K562 (cell line): ENCODE measurements around the gene CSAD. TPM values are rescaled to one million over a fixed set of nuclear protein-coding genes. Genes with fewer than 3 reads are reported as not detected.
A peak's percentile ranks its signal among the peaks of the same experiment; 100 is the strongest.

Source experiments
- ATAC-seq: fragments of 200-7000 bp; cut with Tn5 transposase; 3 replicates; pipeline ENCODE4 v1.9.1; 2020; ENCODE audit warnings: moderate library complexity
- BruUV-seq: library from RNA; stranded (reverse); fragments of 400-500 nt; replicated peaks from 2 replicates; lab custom pipeline; 2021; lab: Mats Ljungman, UMichigan
- CTCF ChIA-PET: fragments of 300-600 bp; formaldehyde crosslinking; extraction: SDS; loops from one replicate; lab custom pipeline; 2021; ENCODE audit warnings: low intra/inter-chr PET ratio; lab: Yijun Ruan, JAX
- POLR2A ChIA-PET: fragments of 300-600, 350-650 bp; sonication (Branson Sonifier 250); formaldehyde crosslinking; extraction: SDS; loops from one replicate; lab custom pipeline; 2021; ENCODE audit warnings: antibody characterized with exemption, inconsistent platforms; lab: Yijun Ruan, JAX
- DNase-seq, 4 experiments: peaks; one replicate each; pipeline versions ENCODE4 v3.0.0 to v3.0.0-alpha.2; 2011 to 2018; ENCODE audit warnings: low spot score in 3 of 4, mixed read lengths in 3 of 4; ENCODE audit errors: extremely low read depth in 1 of 4
- FAIRE-seq: peaks from 2 replicates; lab custom pipeline; 2011; peaks lifted over from hg19 to GRCh38; lab: Jason Lieb, UNC
- H2AFZ ChIP-seq: 2 replicates; pipeline ENCODE4 v1.6.0; 2011; ENCODE audit warnings: low read depth, low read length, control low read depth, inconsistent platforms
- H3K27ac ChIP-seq: fragments of 200-600 bp; 3 replicates; pipeline ENCODE4 v1.8.0; 2011; ENCODE audit warnings: low read depth, mild to moderate bottlenecking, control low read depth, inconsistent platforms, low read length, moderate library complexity, mixed read lengths; ENCODE audit errors: extremely low read depth
- H3K27me3 ChIP-seq, 2 experiments: fragments of 300-600 bp in 1 of 2; 2 replicates in 1 of 2; 3 replicates in 1 of 2; pipeline versions ENCODE4 v1.6.0 to v1.8.0; 2011; ENCODE audit warnings: inconsistent platforms in 2 of 2, low read length in 2 of 2, mild to moderate bottlenecking in 1 of 2, mixed read lengths in 1 of 2, moderate library complexity in 1 of 2; ENCODE audit not compliant: control insufficient read depth in 2 of 2, insufficient read depth in 2 of 2
- H3K36me3 ChIP-seq: fragments of 300-600 bp; 3 replicates; pipeline ENCODE4 v1.8.0; 2011; ENCODE audit warnings: mild to moderate bottlenecking, low read length, inconsistent platforms; ENCODE audit not compliant: control insufficient read depth, insufficient read depth
- H3K4me1 ChIP-seq, 2 experiments: fragments of 200-600 bp in 1 of 2; replicated peaks in 1 of 2; 2 replicates in 1 of 2; 3 replicates in 1 of 2; pipeline versions ENCODE4 v1.5.1 to v1.8.0; 2011; ENCODE audit warnings: inconsistent platforms in 2 of 2, low read length in 2 of 2, mild to moderate bottlenecking in 1 of 2, mixed read lengths in 1 of 2, moderate library complexity in 1 of 2; ENCODE audit not compliant: control insufficient read depth in 2 of 2, insufficient read depth in 2 of 2
- H3K4me2 ChIP-seq: 2 replicates; pipeline ENCODE4 v1.6.1; 2011; ENCODE audit warnings: low read length, control low read depth, inconsistent platforms, mixed read lengths; ENCODE audit not compliant: insufficient read depth
- H3K4me3 ChIP-seq: fragments of 200-600 bp; sonication (generic), shearing (Covaris generic); 2 replicates; pipeline ENCODE4 v1.5.1; 2016; ENCODE audit warnings: control low read depth, inconsistent platforms
- H3K79me2 ChIP-seq: fragments of 200-600 bp; 3 replicates; pipeline ENCODE4 v1.8.0; 2011; ENCODE audit warnings: low read length, inconsistent platforms; ENCODE audit not compliant: control insufficient read depth, insufficient read depth
- H3K9ac ChIP-seq, 2 experiments: 2 replicates each; pipeline versions ENCODE4 v1.6.0 to v1.6.1; 2011; ENCODE audit warnings: low read depth in 2 of 2, low read length in 2 of 2, control low read depth in 1 of 2, inconsistent platforms in 1 of 2, mild to moderate bottlenecking in 1 of 2, mixed read lengths in 1 of 2; ENCODE audit not compliant: insufficient read depth in 1 of 2
- H3K9me1 ChIP-seq: one replicate; pipeline ENCODE4 v1.6.0; 2011; ENCODE audit warnings: inconsistent platforms, mild to moderate bottlenecking, low read length, moderate library complexity; ENCODE audit not compliant: control insufficient read depth, insufficient read depth
- H3K9me3 ChIP-seq: replicated peaks from 2 replicates; pipeline ENCODE4 v1.5.1; 2011; ENCODE audit warnings: low read depth, low read length, inconsistent platforms; ENCODE audit not compliant: control insufficient read depth, insufficient read depth
- H4K20me1 ChIP-seq: replicated peaks from 2 replicates; pipeline ENCODE4 v1.6.1; 2011; ENCODE audit warnings: low read length, inconsistent platforms, mixed read lengths; ENCODE audit not compliant: control insufficient read depth, insufficient read depth
- ATF7 ChIP-seq: fragments of 450-650 bp; IDR thresholded peaks from 2 replicates; pipeline ENCODE4 v1.7.1; 2014; ENCODE audit warnings: mild to moderate bottlenecking, moderate library complexity
- CHD1 ChIP-seq: fragments of 200-600 bp; sonication (generic); IDR thresholded peaks from one replicate; pipeline ENCODE4 v1.6.1; 2012; ENCODE audit warnings: mild to moderate bottlenecking, moderate library complexity, low read length, inconsistent platforms
- FOXM1 ChIP-seq, 2 experiments: fragments of 450-650 bp in 1 of 2; sonication (generic) in 1 of 2; formaldehyde crosslinking in 1 of 2; IDR thresholded peaks; 2 replicates each; pipeline versions ENCODE4 v1.6.1 to v1.9.0; 2017 to 2022; ENCODE audit warnings: low read depth in 2 of 2, mild to moderate bottlenecking in 2 of 2, missing genetic modification reagents in 1 of 2, moderate library complexity in 1 of 2
- HDAC1 ChIP-seq, 2 experiments: fragments of 450-650 bp; IDR thresholded peaks; 2 replicates each; pipeline ENCODE4 v1.6.1; 2016 to 2017; ENCODE audit warnings: inconsistent platforms in 1 of 2, mild to moderate bottlenecking in 1 of 2, moderate library complexity in 1 of 2
- HMGN3 ChIP-seq: IDR thresholded peaks from 2 replicates; pipeline ENCODE4 v1.6.1; 2011; ENCODE audit warnings: borderline replicate concordance, low read depth, mild to moderate bottlenecking, mixed read lengths, low read length; ENCODE audit not compliant: insufficient read length; ENCODE audit errors: extremely low read depth
- HNRNPL ChIP-seq: fragments of 200-400 bp; formaldehyde crosslinking; IDR thresholded peaks from 2 replicates; pipeline ENCODE4 v1.6.1; 2017; ENCODE audit warnings: low read depth, mild to moderate bottlenecking, low read length
- NONO ChIP-seq, 2 experiments: fragments of 200-400 bp in 1 of 2; fragments of 450-650 bp in 1 of 2; formaldehyde crosslinking in 1 of 2; IDR thresholded peaks; 2 replicates each; pipeline ENCODE4 v1.6.1; 2017; ENCODE audit warnings: low read depth in 2 of 2, mild to moderate bottlenecking in 2 of 2, moderate library complexity in 2 of 2, low read length in 1 of 2
- OTX1 ChIP-seq: fragments of 450-650 bp; formaldehyde crosslinking; IDR thresholded peaks from 2 replicates; pipeline ENCODE4 v1.4.0; 2022; ENCODE audit warnings: mild to moderate bottlenecking
- RAD21 ChIP-seq, 2 experiments: fragments of 250-450 bp in 1 of 2; fragments of 450-650 bp in 1 of 2; sonication (Bioruptor Pico) in 1 of 2; formaldehyde crosslinking in 1 of 2; IDR thresholded peaks in 1 of 2; conservative IDR thresholded peaks in 1 of 2; 2 replicates each; pipeline versions ENCODE4 v1.4.0 to v1.8.0; 2020 to 2022; ENCODE audit warnings: mild to moderate bottlenecking in 2 of 2, moderate library complexity in 1 of 2
- SMAD1 ChIP-seq: fragments of 150-350 bp; IDR thresholded peaks from 2 replicates; pipeline ENCODE4 v1.6.1; 2014; ENCODE audit warnings: low read length, low read depth; ENCODE audit not compliant: partially characterized antibody
- TEAD4 ChIP-seq, 2 experiments: sonication (generic) in 1 of 2; formaldehyde crosslinking in 1 of 2; IDR thresholded peaks; 2 replicates each; pipeline versions ENCODE4 v1.6.1 to v1.8.0; 2012 to 2022; ENCODE audit warnings: borderline replicate concordance in 1 of 2, inconsistent platforms in 1 of 2, low read length in 1 of 2, mild to moderate bottlenecking in 1 of 2, missing genetic modification reagents in 1 of 2
- ZFP30 ChIP-seq: fragments of 250-450 bp; sonication (Bioruptor Pico); IDR thresholded peaks from 2 replicates; pipeline ENCODE4 v1.8.0; 2022; ENCODE audit warnings: moderate library complexity, mild to moderate bottlenecking, inconsistent platforms, borderline replicate concordance
- ZNF324 ChIP-seq: fragments of 250-450 bp; sonication (Bioruptor Pico); IDR thresholded peaks from 2 replicates; pipeline ENCODE4 v1.4.0; 2020; ENCODE audit warnings: mild to moderate bottlenecking
- ZNF740 ChIP-seq, 3 experiments: fragments of 200-800 bp in 1 of 3; sonication (Bioruptor generic) in 1 of 3; sonication (generic) in 1 of 3; formaldehyde crosslinking in 1 of 3; IDR thresholded peaks; 2 replicates each; pipeline versions ENCODE4 v1.6.1 to v1.8.0; 2016 to 2022; ENCODE audit warnings: mild to moderate bottlenecking in 2 of 3, missing compliant biosample characterization in 2 of 3, missing genetic modification characterization in 2 of 3, missing genetic modification reagents in 1 of 3
- WGBS: fragments of 100-300 bp; shearing (Covaris generic); methylation state at CpG from one replicate; pipeline ENCODE4 v1.1.6; 2016; ENCODE audit warnings: low coverage, mixed read lengths; ENCODE audit not compliant: insufficient coverage; ENCODE audit errors: missing lambda C conversion rate; 5-methylcytosine and 5-hydroxymethylcytosine counted together
- in situ Hi-C: fragments of 300-500 bp; cut with MboI; formaldehyde crosslinking; loops from 4 replicates; pipeline ENCODE4 v1.15.0; 2018; ENCODE audit warnings: inconsistent platforms, mixed read lengths
- intact Hi-C: fragments of 100-400 bp; cut with micrococcal nuclease; formaldehyde crosslinking; loops from 2 replicates; pipeline ENCODE4 v1.14.2; 2022
- polyA plus RNA-seq, 8 experiments: library from polyadenylated mRNA; depleted of rRNA in 4 of 8; stranded (reverse) in 5 of 8; unstranded in 3 of 8; fragments of >200 nt; fragmentation: Nextera tagmentation in 2 of 8; fragmentation: Illumina TruSeq in 1 of 8; extraction: Ambion mirVana in 2 of 8; extraction: Trizol in 1 of 8; gene quantifications; 2 replicates each; pipeline versions ENCODE4 v1.2.1 to v1.2.3, GENCODE V29; 2011 to 2014; ENCODE audit warnings: inconsistent platforms in 1 of 8, missing spikeins in 1 of 8
- total RNA-seq, 7 experiments: library from RNA; depleted of rRNA in 6 of 7; stranded (reverse); fragments of >200 nt in 6 of 7; fragmentation: Illumina TruSeq in 2 of 7; extraction: Trizol in 2 of 7; gene quantifications; 2 replicates each; pipeline versions ENCODE4 v1.2.1 to v1.2.3, GENCODE V29; 2011 to 2021; ENCODE audit warnings: low replicate concordance in 1 of 7
- TF ChIP-seq, protein P1 (sequence below): fragments of 250-450 bp; sonication (Bioruptor Pico); IDR thresholded peaks from 2 replicates; pipeline ENCODE4 v1.5.0; 2020; ENCODE audit warnings: mild to moderate bottlenecking, borderline replicate concordance
- TF ChIP-seq, protein P2 (sequence below), 2 experiments: IDR thresholded peaks; 2 replicates each; pipeline ENCODE4 v1.6.1; 2011; ENCODE audit warnings: borderline replicate concordance in 1 of 2, control low read depth in 1 of 2, low read depth in 1 of 2, low read length in 1 of 2, mild to moderate bottlenecking in 1 of 2, mixed read lengths in 1 of 2, moderate library complexity in 1 of 2; ENCODE audit not compliant: insufficient read depth in 1 of 2, insufficient read length in 1 of 2, poor library complexity in 1 of 2, severe bottlenecking in 1 of 2; ENCODE audit errors: extremely low read depth in 1 of 2

The CSAD gene
- total and polyA plus RNA-seq, 9 of the 15 experiments (the other 6 are each of a cell fraction or from before 2014, with no cell fraction given): 1.8 to 19.6 (median 8.1) TPM

DNA sequence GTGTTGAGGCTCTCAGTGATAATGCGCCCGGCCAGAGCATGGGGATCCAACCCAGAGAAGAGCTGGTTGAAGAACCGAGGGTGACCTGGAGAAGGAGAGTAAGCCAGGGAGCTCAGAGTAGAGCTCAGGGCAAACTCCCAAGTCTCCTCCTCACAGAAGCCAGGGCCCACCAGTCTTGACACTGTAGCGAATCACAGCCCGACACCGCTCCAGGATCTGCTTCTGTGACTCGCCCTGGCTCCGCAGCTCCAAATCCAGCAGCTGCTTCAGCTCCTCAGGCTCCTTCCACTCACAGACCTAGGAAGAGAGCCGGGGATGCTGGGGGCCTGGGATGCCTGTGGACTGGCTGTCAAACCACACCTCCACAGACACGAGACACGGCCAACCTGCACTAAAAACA, 8.4 kb downstream of the CSAD start:
- FAIRE-seq (no peak), DNase-seq (peak in 1 of 4 experiments; percentile 2), ATAC-seq (no peak)
- in situ Hi-C loops (no loop called here), intact Hi-C loops (no loop called here)
- no peak overlapping the region for H3K4me2 ChIP-seq
- H3K4me3 ChIP-seq: no peak overlapping the region
- H4K20me1 ChIP-seq: no peaks in the 10 kb centered on the region
- CTCF ChIA-PET: no interaction called here
- WGBS: 73% methylated on average over 11 of the region's 11 CpGs
- BruUV-seq: no TSS peak
- peaks cover 13 to 22% of the 10 kb centered on the region in 2 experiments for H3K4me1 ChIP-seq
- H3K9me1 ChIP-seq: no peaks in the 10 kb centered on the region
- H3K36me3 ChIP-seq: no peaks in the 10 kb centered on the region
- H3K9ac ChIP-seq: peak overlapping the region in 1 of 2 experiments; percentile 37; a peak in 1 of 4 replicates
- H3K9me3 ChIP-seq: no peaks in the 10 kb centered on the region
- POLR2A ChIA-PET: interaction anchor here (1.1 to 3.6 kb wide), 2 partner anchors 8 to 12 kb away, joined by 3 to 15 read pairs; partner anchors contain the start of genes CSAD and ZNF740
- H2AFZ ChIP-seq: no peak overlapping the region
- no peaks in the 10 kb centered on the region for H3K79me2 ChIP-seq
- H3K27me3 ChIP-seq: no peaks in the 10 kb centered on the region
- no peak overlapping the region for H3K27ac ChIP-seq
- TF ChIP-seq CHD1: no peak
- no peak for TF ChIP-seq HNRNPL
- TF ChIP-seq, protein P1, sequence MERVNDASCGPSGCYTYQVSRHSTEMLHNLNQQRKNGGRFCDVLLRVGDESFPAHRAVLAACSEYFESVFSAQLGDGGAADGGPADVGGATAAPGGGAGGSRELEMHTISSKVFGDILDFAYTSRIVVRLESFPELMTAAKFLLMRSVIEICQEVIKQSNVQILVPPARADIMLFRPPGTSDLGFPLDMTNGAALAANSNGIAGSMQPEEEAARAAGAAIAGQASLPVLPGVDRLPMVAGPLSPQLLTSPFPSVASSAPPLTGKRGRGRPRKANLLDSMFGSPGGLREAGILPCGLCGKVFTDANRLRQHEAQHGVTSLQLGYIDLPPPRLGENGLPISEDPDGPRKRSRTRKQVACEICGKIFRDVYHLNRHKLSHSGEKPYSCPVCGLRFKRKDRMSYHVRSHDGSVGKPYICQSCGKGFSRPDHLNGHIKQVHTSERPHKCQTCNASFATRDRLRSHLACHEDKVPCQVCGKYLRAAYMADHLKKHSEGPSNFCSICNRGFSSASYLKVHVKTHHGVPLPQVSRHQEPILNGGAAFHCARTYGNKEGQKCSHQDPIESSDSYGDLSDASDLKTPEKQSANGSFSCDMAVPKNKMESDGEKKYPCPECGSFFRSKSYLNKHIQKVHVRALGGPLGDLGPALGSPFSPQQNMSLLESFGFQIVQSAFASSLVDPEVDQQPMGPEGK (CRISPR knock-in tag): no peak
- no peak for TF ChIP-seq OTX1 (CRISPR knock-in tag)
- TF ChIP-seq TEAD4 (IDR thresholded peaks at IDR 0.05; ENCODE audit: low read length): no peak
- TF ChIP-seq TEAD4 (CRISPR knock-in tag; IDR thresholded peaks at IDR 0.05; ENCODE audit: borderline replicate concordance): no peak
- TF ChIP-seq SMAD1: no peak
- no peak for TF ChIP-seq FOXM1 (IDR thresholded peaks at IDR 0.05; ENCODE audit: low read depth)
- TF ChIP-seq FOXM1 (CRISPR knock-in tag; IDR thresholded peaks at IDR 0.05; ENCODE audit: low read depth): no peak
- TF ChIP-seq NONO (IDR thresholded peaks at IDR 0.05; ENCODE audit: low read depth in 2 of 2, low read length in 1 of 2): no peak
- no peak for TF ChIP-seq RAD21 (CRISPR knock-in tag; conservative IDR thresholded peaks at IDR 0.05 in 1 of 2, IDR thresholded peaks at IDR 0.05 in 1 of 2)
- TF ChIP-seq, protein P2, sequence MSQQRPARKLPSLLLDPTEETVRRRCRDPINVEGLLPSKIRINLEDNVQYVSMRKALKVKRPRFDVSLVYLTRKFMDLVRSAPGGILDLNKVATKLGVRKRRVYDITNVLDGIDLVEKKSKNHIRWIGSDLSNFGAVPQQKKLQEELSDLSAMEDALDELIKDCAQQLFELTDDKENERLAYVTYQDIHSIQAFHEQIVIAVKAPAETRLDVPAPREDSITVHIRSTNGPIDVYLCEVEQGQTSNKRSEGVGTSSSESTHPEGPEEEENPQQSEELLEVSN (IDR thresholded peaks at IDR 0.05; ENCODE audit: borderline replicate concordance in 1 of 2, extremely low read depth in 1 of 2, insufficient read depth in 1 of 2, insufficient read length in 1 of 2, low read depth in 1 of 2, low read length in 1 of 2, poor library complexity in 1 of 2, severe bottlenecking in 1 of 2): no peak
- TF ChIP-seq HMGN3: no peak
- TF ChIP-seq ZFP30 (CRISPR knock-in tag): no peak
- no peak for TF ChIP-seq ZNF324 (CRISPR knock-in tag)
- TF ChIP-seq ATF7: no peak
- no peak for TF ChIP-seq ZNF740 (CRISPR knock-in tag; IDR thresholded peaks at IDR 0.05)
- TF ChIP-seq ZNF740 (tag; IDR thresholded peaks at IDR 0.05): no peak
- no peak for TF ChIP-seq HDAC1 (IDR thresholded peaks at IDR 0.05)
